GM21528 (cell line): ENCODE data around the gene ACKR1.

Experiments used
- ATAC-seq: cut with Tn5 transposase; IDR thresholded peaks from one replicate; pipeline ENCODE4 v1.9.1; 2021; ENCODE audit warnings: mild to moderate bottlenecking, moderate library complexity; ENCODE audit not compliant: unreplicated experiment, low FRiP score

The ACKR1 gene

DNA sequence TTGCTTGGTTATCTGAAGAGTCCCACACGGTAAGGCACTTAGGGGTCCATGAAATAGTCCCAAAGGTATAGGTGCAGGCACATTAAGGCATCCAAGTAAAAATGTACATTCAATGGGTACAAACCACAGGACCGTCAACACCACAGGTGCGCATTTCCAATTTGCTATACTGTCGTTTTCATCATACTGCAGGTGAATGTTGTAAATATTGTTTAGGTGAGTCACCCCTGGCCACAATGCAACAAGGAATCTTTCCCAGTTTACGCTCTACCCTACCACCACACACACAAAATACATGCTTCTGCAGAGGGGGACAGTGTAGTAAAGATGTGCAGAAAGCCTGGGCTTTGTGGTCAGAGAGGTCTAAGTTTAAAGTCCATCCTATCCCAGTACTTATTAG is 19.6 kb upstream of the ACKR1 start:
- ATAC-seq: no peak

DNA sequence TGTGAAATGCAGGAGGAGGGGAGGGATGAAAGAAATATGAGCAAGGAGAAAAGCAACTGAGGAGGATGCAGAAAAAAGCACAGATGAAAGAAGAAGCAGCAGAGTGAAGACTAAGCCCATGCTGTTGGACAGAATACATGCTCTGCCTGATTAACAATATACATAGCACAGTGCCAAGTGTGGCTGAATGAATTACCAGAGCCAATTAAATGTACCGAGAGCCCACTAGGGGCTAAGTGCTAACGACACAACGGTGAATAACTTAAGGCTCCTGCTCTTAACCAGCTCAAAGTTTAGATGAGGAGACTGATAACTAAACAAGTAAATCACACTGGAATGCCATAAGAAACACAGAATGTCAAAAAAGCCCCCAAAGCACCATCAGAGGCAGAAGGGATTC is 17.6 kb upstream of the ACKR1 start:
- no peak for ATAC-seq

DNA sequence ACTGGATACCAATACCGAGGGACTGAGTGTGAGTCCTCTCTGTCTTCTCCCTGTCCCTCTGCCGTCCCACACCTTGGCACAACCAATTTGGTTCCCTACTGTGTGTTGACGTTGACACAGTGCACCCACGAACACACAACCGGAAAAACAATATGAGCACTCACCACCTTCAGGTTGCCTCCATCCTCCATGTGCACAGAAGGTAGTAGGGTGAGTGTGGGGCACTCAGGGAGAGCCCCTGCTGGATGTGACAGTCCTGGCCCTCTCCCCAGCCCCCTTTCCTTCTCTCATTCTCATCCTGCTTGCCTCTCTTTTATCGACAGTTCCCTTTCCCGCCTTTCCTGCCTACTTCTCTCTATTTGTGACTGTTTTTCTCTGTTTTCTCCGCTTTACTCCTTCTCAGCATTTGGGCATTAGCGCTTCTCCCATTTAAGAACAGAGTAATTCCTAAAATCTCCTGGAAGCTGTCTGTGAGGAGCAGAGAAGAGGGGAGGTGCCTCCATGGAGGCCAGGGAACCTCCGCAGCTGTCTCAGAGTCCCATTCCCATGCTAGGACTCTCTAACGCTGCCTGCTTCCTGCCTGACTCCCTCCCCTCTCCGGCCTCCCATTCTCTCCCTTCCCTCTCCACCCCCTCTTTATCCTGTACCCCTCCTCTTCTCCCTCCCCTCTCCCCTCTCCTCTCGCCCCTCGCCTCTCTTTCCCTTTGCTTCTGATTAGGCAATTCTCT is 16.9 kb upstream of the ACKR1 start:
- ATAC-seq: no peak

GRCh38 chr1:159188375-159188788 is 16.3 kb upstream of the ACKR1 start:
- peak; percentile 72 for ATAC-seq

DNA sequence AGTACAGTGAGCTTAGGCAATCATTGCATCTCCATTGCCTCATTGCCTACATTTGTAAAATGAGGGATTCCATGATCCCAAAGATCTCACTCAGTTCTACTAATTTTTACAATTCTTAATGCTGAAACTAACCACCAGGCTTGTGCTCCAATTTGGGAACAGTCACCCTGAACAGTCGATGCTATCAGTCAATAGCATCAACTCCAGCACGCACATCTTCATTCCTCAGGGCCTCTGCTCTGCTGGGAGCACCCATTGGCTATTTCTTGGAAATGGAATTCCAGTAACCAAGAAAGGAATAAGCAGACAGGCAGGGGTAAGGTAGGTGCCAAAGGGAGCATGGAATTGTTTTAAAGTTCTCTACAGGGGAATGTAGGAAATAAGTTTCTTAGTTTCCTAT is 14.2 kb upstream of the ACKR1 start:
- ATAC-seq: no peak

GRCh38 chr1:159196543-159196942 is 8.1 kb upstream of the ACKR1 start:
- ATAC-seq: no peak

DNA sequence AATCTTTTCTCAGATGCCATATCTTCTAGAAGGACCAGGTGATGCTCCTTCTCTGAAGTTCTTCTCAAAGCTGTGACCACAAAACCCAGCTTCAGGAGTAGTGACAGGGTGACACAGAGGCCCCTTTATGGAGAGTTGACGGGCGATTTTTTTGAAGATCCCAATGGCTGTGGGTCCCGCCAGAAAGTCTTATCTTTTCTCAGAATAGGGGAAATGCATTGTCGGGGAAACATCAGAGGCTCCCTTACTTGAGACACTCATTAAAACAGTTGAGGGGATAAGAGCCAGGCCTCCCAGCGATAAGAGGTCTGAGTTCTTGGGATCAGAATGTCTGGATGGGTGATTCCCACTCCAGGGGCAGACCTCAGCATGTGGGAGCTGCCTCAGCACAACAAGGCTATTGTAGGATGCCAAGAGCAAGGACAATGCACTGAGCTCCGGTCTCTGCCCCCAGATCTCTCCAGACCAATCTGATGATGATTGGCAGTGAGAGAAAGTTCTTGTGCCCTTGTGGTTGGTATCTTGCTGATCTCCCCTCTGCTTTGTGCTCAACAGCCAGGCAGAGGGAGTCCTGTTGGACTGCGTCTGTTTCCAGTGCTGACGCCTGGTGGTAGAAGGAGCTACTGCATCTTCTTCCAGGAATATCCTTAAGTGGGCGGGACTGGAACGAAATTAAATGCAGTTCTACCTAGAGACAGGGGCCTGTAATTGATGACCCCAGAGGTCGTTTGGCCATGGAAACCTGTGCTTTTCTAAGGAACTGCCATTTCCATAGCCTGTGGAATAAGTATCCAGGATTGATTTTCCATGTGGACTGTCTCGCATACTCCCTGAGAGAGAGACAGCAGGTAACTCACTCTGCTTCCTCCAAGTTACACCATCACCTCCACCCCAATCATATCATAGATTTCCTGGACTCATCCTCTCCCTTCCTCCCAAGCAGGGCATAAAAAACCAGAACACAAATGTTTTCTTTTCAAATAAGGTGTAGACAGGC is 6.8 kb upstream of the ACKR1 start:
- peak; percentile 67 for ATAC-seq

DNA sequence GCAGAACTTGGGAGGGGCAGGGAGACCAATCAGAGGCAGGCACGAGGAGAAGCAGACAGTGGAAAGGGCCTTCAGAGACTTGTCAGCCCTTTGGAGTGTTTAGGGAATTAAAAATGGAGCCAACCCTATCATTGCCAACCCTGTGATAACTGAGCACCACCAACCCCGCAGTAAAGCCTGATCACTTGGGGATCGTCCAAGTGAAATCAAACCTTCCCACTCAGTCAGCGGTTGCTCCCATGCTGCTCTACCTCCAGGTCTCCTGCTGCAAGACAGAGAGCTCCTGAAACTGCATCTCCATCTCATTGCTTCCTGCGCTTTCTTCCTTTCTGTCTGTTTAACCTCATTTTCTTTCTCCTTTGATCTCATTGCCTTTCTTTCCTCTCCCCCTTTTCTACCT is 4.8 kb upstream of the ACKR1 start:
- no peak for ATAC-seq

- ATAC-seq: no peak
Observed at GRCh38 chr1:159200769-159201168, 3.9 kb upstream of the ACKR1 start.

DNA sequence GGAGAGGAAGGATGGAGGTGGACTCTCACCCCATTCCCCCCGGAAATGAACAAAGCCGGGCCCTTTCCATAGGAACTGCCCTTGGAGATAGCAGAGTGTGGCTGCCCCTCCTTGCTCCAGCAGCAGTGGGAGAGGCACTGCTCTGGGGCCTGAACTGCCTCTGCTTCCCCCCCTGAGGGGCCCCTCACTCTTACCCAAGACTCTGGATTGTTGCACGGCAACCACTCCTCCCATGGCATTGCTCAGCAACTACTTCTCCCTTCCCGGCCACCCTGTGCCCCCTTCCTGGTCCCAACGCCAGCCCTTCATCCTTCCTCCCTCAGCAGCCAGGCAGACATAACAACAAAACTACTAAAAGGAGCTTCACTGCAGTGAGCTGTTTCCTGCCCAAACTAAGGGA is 3.0 kb upstream of the ACKR1 start:
- ATAC-seq: no peak

DNA sequence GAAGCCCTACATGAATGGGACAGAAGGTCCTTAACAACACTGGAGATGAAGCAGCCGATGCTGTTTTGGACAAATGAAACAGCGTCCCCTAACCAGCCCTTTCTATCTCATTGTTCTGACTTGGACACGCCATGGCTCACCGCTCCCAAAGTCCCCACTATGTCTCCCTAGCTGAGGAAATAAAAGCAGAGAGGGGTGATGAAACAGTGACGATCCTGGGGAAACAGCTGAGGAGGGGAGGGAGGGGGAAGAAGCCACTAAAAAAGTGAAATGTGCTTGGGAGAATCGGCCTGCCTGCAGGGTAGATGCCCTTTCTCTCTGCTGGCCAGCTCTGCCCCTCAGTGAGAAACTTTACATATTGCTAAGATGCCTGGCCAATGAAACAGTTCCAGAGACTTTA is 1.1 kb upstream of the ACKR1 start:
- ATAC-seq: no peak

DNA sequence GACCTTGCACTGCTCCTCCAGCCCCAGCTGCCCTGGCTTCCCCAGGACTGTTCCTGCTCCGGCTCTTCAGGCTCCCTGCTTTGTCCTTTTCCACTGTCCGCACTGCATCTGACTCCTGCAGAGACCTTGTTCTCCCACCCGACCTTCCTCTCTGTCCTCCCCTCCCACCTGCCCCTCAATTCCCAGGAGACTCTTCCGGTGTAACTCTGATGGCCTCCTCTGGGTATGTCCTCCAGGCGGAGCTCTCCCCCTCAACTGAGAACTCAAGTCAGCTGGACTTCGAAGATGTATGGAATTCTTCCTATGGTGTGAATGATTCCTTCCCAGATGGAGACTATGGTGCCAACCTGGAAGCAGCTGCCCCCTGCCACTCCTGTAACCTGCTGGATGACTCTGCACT is 550 bp downstream of the ACKR1 start:
- no peak for ATAC-seq

- ATAC-seq: no peak
Observed at GRCh38 chr1:159206110-159206509, 1.4 kb downstream of the ACKR1 start.

DNA sequence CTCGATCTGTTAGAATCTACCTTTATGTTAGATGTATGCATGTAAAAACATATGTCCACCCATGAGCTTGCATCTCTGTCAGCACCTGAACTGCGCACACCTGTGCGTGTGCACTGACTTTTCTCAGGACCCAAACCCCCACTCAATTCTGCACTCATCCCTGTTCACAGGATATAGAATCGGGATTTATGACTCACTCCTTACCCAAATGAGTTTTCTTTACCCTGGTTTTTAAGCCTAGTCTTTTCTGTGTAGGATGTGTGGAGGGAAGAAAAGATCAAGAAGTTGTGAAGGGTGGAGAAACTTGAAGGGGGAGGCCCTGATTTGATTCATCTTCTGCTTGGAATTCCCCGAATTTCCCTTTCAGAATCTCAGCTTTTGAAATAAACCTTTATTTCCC is 2.4 kb downstream of the ACKR1 start:
- ATAC-seq: no peak

GRCh38 chr1:159207774-159208173 is 3.1 kb downstream of the ACKR1 start:
- ATAC-seq: no peak

- no peak for ATAC-seq
Observed at GRCh38 chr1:159208175-159208825, 3.6 kb downstream of the ACKR1 start.

GRCh38 chr1:159209061-159209460 is 4.4 kb downstream of the ACKR1 start:
- ATAC-seq: no peak

DNA sequence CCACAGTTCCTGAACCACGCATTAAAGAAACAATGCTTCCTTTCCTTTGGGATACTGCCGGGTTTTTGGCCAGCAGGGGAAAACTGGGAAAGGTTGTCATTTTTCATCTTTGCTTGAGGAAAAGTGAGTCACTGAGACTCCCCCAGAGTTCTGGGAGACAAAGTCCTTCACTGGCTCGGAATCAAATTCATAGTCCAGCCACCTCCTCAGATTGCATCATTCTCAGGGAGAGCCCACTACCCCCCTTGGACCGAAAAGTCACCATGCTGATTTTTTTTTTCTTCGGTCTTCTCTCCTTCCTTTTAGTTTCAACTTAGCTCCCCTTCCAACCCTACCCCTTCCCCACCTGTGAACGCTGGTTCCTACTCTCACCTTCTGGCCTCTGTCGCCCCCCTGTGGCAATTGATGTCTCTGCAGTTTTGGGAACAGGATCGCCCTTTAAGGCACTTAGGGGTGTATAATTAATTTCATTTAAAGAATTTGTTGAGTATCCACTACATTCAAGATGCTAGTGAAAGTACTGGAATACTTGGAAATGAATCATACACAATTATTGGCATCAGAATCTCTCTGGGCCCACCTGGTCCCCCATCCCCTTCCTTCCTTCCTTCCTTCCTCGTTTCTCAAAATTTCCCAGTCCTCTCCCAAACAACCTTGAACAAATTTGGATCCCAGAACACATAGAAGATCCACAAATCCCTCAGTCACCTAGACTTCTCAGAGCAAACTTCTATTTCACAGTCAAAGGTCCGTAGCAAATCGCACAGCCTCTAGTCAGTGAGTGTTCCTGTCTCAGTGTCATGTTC is 6.9 kb downstream of the ACKR1 start:
- no peak for ATAC-seq

DNA sequence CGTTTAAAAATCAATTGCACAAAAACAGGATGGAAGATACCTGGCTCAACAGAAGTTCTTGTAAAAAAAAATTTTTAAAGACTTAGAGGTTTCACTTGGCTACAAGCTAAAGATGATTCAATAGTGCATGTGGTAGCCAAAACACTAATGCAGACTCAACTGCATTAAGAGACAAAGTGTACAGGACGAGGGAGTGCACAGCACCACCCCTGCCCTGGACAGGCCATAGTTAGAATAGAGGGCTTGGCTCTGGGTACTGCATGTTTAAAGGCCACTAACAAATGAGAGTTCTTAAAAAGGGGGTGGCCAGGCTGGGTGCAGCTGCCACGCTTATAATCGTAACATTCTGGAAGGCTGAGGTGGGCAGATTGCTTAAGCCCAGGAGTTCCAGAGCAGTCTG is 7.9 kb downstream of the ACKR1 start:
- no peak for ATAC-seq

DNA sequence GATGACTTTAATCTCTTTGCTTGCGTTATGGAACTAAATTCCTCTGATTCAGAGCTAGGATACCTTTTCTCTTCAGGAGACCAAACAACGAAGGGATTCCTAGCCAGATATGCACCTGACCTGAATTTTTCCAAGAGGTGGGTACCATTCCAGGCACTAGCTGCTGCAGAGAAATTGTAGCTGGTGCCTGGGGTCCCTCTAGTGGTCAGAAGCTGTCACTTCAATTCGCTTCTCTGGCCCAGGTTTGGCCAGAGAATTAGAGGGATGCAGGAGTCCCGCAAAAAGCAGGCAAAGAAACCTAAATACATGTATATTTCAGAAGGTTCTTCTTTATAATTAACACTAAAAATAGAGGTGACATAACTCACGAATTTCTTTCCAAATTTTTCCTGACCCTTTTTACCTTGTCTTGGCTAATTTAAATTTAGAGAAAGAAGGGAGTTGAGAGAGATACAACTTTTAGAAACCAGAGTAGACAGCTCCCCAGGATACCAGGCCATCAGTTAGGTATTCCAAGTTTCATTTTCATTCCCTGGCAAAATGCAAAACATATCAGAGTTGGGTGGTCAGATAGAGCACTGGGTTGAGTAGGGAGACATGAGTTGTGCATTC is 9.6 kb downstream of the ACKR1 start:
- no peak for ATAC-seq
